ENCODE measurements around the gene CBFB. TPM values are rescaled to one million over a fixed set of nuclear protein-coding genes. Genes with fewer than 3 reads are reported as not detected.

Gene CBFB
- total RNA-seq, 1 experiment from 2014 or later = 76.3 TPM

DNA sequence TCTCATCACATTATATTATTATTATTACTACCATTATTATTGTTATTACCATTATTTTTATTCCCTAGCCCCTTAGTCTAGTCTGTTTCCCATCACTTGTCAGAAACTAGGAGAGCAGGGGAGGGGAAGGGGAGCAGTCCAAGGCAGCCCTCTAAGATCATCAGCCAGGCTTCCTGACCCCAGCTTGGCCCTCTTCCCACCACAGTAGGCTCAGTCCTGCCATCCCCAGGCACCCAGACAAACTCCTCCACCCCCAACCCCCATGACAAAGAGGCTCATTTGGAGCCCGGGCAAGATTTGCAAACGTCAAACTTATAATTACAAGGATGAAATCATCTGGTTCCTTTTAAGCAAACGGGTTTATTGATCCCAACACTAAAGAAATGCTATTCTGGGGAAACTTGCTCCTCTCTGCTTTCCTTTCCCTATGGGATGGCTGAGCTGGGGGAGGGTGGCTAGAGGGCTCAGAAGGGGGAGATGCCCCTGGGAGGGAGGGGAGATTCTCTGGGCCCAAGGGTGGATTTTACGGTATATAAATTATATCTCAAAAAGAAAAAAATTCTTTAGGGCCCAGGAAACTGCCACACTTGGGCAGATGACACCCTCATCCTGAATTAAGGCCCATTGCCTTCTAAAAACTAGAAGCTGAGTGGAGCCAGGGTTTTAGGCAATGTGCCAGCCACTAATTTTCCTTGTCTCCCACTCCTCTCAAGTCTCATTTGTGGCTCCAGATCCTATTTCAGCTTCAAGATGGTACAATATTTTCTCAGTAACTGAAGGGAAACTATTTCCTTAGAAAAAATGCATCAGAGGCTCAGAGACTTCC, 4.4 kb upstream of the CBFB start:
- no peak overlapping the region for H3K9ac ChIP-seq (ENCODE audit: extremely low read depth, insufficient read length, low read length)
- no peak overlapping the region for H2BK20ac ChIP-seq (ENCODE audit: low read depth, low read length, poor library complexity, severe bottlenecking)
- no peak overlapping the region for H2AK5ac ChIP-seq (ENCODE audit: insufficient read length, low read length)
- no peak overlapping the region; the same call in 1 of the 2 replicates for H3K14ac ChIP-seq (ENCODE audit: insufficient read depth, low read length)
- Mint-ChIP-seq H3K4me3 (no peak overlapping the region), H3K9me3 (no peaks in the 10 kb centered on the region), H3K27ac (no peak overlapping the region), H3K36me3 (ENCODE audit: insufficient read depth in 1 of 3, low read depth in 3 of 3) (no peaks in the 10 kb centered on the region), H3K27me3 (ENCODE audit: low read depth) (no peaks in the 10 kb centered on the region; the same call in none of the 2 replicates), H3K4me1 (peaks cover 6 to 11% of the 10 kb centered on the region in 2 experiments)
- H2AFZ ChIP-seq (ENCODE audit: low read length) = no peak overlapping the region
- H3K18ac ChIP-seq (ENCODE audit: insufficient read length, low read depth, low read length) = no peak overlapping the region
- H4K8ac ChIP-seq (replicated peaks; ENCODE audit: insufficient read length, low read depth, low read length) = no peak overlapping the region
- no peak overlapping the region for H3K4me2 ChIP-seq (ENCODE audit: insufficient read depth, insufficient read length, low read length)
- H4K20me1 ChIP-seq (ENCODE audit: control insufficient read depth, insufficient read depth, insufficient read length) = no peaks in the 10 kb centered on the region
- H4K91ac ChIP-seq (ENCODE audit: insufficient read length, low read depth, low read length) = no peak overlapping the region
- no peak overlapping the region for H3K4ac ChIP-seq (ENCODE audit: low read depth, low read length)
- no peak overlapping the region for H4K5ac ChIP-seq (ENCODE audit: insufficient read length, low read depth, low read length)
- no peak overlapping the region for H3K27ac ChIP-seq (ENCODE audit: insufficient read length, low read depth, low read length)
- no CpG with 5 or more reads among the region's 4 CpGs for WGBS (ENCODE audit: extremely low coverage, insufficient read length, low lambda C conversion rate)
- no peak overlapping the region for H2BK12ac ChIP-seq (ENCODE audit: insufficient read length, low read depth, low read length)
- DNase-seq = no peak
- no peaks in the 10 kb centered on the region for H3K4me1 ChIP-seq (ENCODE audit: insufficient read depth, low read length)
- TF ChIP-seq, protein P1, sequence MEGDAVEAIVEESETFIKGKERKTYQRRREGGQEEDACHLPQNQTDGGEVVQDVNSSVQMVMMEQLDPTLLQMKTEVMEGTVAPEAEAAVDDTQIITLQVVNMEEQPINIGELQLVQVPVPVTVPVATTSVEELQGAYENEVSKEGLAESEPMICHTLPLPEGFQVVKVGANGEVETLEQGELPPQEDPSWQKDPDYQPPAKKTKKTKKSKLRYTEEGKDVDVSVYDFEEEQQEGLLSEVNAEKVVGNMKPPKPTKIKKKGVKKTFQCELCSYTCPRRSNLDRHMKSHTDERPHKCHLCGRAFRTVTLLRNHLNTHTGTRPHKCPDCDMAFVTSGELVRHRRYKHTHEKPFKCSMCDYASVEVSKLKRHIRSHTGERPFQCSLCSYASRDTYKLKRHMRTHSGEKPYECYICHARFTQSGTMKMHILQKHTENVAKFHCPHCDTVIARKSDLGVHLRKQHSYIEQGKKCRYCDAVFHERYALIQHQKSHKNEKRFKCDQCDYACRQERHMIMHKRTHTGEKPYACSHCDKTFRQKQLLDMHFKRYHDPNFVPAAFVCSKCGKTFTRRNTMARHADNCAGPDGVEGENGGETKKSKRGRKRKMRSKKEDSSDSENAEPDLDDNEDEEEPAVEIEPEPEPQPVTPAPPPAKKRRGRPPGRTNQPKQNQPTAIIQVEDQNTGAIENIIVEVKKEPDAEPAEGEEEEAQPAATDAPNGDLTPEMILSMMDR (conservative IDR thresholded peaks at IDR 0.05) = no peak
- no peak overlapping the region for H2BK120ac ChIP-seq (ENCODE audit: low read depth, low read length, poor library complexity, severe bottlenecking)
- H3K27me3 ChIP-seq (ENCODE audit: insufficient read depth, low read length) = no peaks in the 10 kb centered on the region
- H3K56ac ChIP-seq (ENCODE audit: insufficient read length, low read depth, low read length) = no peak overlapping the region
- H3K23me2 ChIP-seq (ENCODE audit: insufficient read length, low read depth, low read length, poor library complexity, severe bottlenecking) = peaks cover 5% of the 10 kb centered on the region
- H3K23ac ChIP-seq (ENCODE audit: insufficient read length, low read depth, low read length) = no peak overlapping the region
- H3K79me2 ChIP-seq (ENCODE audit: insufficient read depth, low read length) = no peaks in the 10 kb centered on the region
- H3K79me1 ChIP-seq (ENCODE audit: insufficient read depth, low read depth, low read length, poor library complexity, severe bottlenecking) = no peaks in the 10 kb centered on the region
- H3K9me3 ChIP-seq (ENCODE audit: control insufficient read depth, low read depth, low read length) = no peaks in the 10 kb centered on the region
- H2BK15ac ChIP-seq (ENCODE audit: low read depth, low read length) = no peak overlapping the region
- no peak overlapping the region for H2BK5ac ChIP-seq (ENCODE audit: insufficient read length, low read length)
- no peak overlapping the region for H3T11ph ChIP-seq (ENCODE audit: low read length)
